Suppressor macrophage (primary cell): ENCODE data around the gene DARS1.
"Not testable (repeated sequence)": the region's sequence is repeated elsewhere in the genome, so short reads cannot be mapped to it uniquely, and the experiment has no call there.

ENCODE experiments used
- DNase-seq, 4 experiments: peaks; one replicate each; pipeline ENCODE4 v3.0.0-alpha.2; 2020 to 2022

The DARS1 gene

GRCh38 chr2:135945526-135945925, 39.9 kb downstream of the DARS1 start:
- DNase-seq: no peak

- DNase-seq: no peak
Observed at GRCh38 chr2:135944625-135945024, 40.8 kb downstream of the DARS1 start.

- DNase-seq: no peak
Observed at GRCh38 chr2:135942936-135943688, 42.3 kb downstream of the DARS1 start.

- DNase-seq: no peak
Observed at GRCh38 chr2:135936524-135936923, 48.9 kb downstream of the DARS1 start.

- no peak for DNase-seq
Observed at GRCh38 chr2:135935914-135936313, 49.5 kb downstream of the DARS1 start.

GRCh38 chr2:135931776-135932443, 53.5 kb downstream of the DARS1 start:
- peak; percentile 3 to 61 (median 34) for DNase-seq

- no peak for DNase-seq
Observed at GRCh38 chr2:135926605-135927004, 58.8 kb downstream of the DARS1 start.

GRCh38 chr2:135925571-135925970, 59.9 kb downstream of the DARS1 start:
- DNase-seq: no peak

- peak in 3 of 4 experiments; percentile 54 to 69 (median 64) for DNase-seq
Observed at GRCh38 chr2:135916207-135916606, 69.2 kb downstream of the DARS1 start.

- DNase-seq: peak in 2 of 4 experiments; percentile 32 to 35
Observed at GRCh38 chr2:135914485-135914884, 70.9 kb downstream of the DARS1 start.

- DNase-seq: peak; percentile 67 to 87 (median 78)
Observed at GRCh38 chr2:135913727-135914365, 71.6 kb downstream of the DARS1 start.

GRCh38 chr2:135909976-135910375, 75.5 kb downstream of the DARS1 start:
- no peak for DNase-seq

GRCh38 chr2:135905679-135906078, 79.7 kb downstream of the DARS1 start:
- DNase-seq: no peak

GRCh38 chr2:135904341-135904989, 81.0 kb downstream of the DARS1 start:
- peak in 2 of 4 experiments; percentile 48 to 57 for DNase-seq

- DNase-seq: no peak
Observed at GRCh38 chr2:135903650-135904049, 81.8 kb downstream of the DARS1 start.

- DNase-seq: no peak
Observed at GRCh38 chr2:135899567-135899966, 85.9 kb downstream of the DARS1 start.

- no peak for DNase-seq
Observed at GRCh38 chr2:135898234-135898786, 87.1 kb downstream of the DARS1 start.

- DNase-seq: no peak
Observed at GRCh38 chr2:135894930-135895329, 90.5 kb downstream of the DARS1 start.

- peak; percentile 41 to 81 (median 59) for DNase-seq
Observed at GRCh38 chr2:135893374-135893794, 92.0 kb downstream of the DARS1 start.

GRCh38 chr2:135890835-135891234, 94.6 kb downstream of the DARS1 start:
- DNase-seq: peak; percentile 55 to 82 (median 79)

- DNase-seq: no peak
Observed at GRCh38 chr2:135890149-135890548, 95.3 kb downstream of the DARS1 start.

GRCh38 chr2:135888587-135888986, 96.8 kb downstream of the DARS1 start:
- not testable (repeated sequence) for DNase-seq

GRCh38 chr2:135885709-135886108, 99.7 kb downstream of the DARS1 start:
- peak in 3 of 4 experiments; percentile 39 to 53 (median 42) for DNase-seq
